ENCODE measurements around the gene GLIPR1L1.

- no peak for TF ChIP-seq EZH2 (IDR thresholded peaks at IDR 0.05; ENCODE audit: low read depth)
- TF ChIP-seq, protein P1, sequence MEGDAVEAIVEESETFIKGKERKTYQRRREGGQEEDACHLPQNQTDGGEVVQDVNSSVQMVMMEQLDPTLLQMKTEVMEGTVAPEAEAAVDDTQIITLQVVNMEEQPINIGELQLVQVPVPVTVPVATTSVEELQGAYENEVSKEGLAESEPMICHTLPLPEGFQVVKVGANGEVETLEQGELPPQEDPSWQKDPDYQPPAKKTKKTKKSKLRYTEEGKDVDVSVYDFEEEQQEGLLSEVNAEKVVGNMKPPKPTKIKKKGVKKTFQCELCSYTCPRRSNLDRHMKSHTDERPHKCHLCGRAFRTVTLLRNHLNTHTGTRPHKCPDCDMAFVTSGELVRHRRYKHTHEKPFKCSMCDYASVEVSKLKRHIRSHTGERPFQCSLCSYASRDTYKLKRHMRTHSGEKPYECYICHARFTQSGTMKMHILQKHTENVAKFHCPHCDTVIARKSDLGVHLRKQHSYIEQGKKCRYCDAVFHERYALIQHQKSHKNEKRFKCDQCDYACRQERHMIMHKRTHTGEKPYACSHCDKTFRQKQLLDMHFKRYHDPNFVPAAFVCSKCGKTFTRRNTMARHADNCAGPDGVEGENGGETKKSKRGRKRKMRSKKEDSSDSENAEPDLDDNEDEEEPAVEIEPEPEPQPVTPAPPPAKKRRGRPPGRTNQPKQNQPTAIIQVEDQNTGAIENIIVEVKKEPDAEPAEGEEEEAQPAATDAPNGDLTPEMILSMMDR (conservative IDR thresholded peaks at IDR 0.05) = peak; percentile 62
These were observed 44.7 kb upstream of the GLIPR1L1 start for GRCh38 chr12:75289753-75290152.
